Measurements from ENCODE around the gene RSPO3.

The RSPO3 gene

GRCh38 chr6:127083963-127084310 is 34.5 kb upstream of the RSPO3 start:
- no peaks in the 10 kb centered on the region for H3K9me3 ChIP-seq (ENCODE audit: low read length)
- H3K9ac ChIP-seq (ENCODE audit: low read length): no peak overlapping the region
- no peaks in the 10 kb centered on the region for H3K79me2 ChIP-seq (ENCODE audit: insufficient read depth, low read length)
- no peaks in the 10 kb centered on the region for H3K4me1 ChIP-seq (ENCODE audit: insufficient read depth, low read length, severe bottlenecking)
- H3F3A ChIP-seq (ENCODE audit: insufficient read depth, low read length): no peaks in the 10 kb centered on the region
- H3K9me2 ChIP-seq (ENCODE audit: low read depth, low read length): no peaks in the 10 kb centered on the region
- H3K36me3 ChIP-seq (ENCODE audit: insufficient read depth, low read length): no peaks in the 10 kb centered on the region
- no peak overlapping the region for H3K27ac ChIP-seq (ENCODE audit: low read depth, low read length, poor library complexity, severe bottlenecking)
- H4K20me1 ChIP-seq (ENCODE audit: insufficient read depth, low read length): no peaks in the 10 kb centered on the region
- H3K4me2 ChIP-seq (ENCODE audit: low read length): no peak overlapping the region
- TF ChIP-seq EZH2 (IDR thresholded peaks at IDR 0.05; ENCODE audit: borderline replicate concordance, low read length) (no peak), CTCF (IDR thresholded peaks at IDR 0.05; ENCODE audit: low read length) (no peak)
- no peak overlapping the region for H3K4me3 ChIP-seq (ENCODE audit: low read depth, low read length, poor library complexity, severe bottlenecking)
- no peaks in the 10 kb centered on the region for H3K27me3 ChIP-seq (ENCODE audit: insufficient read depth, low read length)
- no peak overlapping the region for H2AFZ ChIP-seq (ENCODE audit: low read length)

DNA sequence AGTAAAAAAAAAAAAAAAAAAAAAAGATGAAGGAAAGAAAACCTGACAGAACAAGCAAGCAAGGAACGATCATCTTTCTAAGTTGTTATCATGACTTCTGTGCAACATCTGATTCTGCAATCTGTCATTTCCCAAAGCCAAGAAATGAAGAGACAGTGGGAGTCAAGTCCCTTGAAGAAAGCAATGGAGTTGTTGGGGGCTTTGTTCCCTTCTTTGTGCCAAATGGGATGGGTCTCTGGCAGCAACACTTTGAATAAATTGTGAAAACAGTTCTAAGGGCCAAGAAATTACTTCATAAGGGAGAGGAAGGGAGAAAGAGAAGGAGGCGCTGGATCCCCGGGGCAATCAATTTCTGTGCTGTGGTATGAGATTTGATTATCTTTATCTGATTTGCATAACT is 33.3 kb upstream of the RSPO3 start:
- Histone ChIP-seq H3K4me2 (ENCODE audit: low read length) (no peak overlapping the region), H3K4me3 (ENCODE audit: low read depth, low read length, poor library complexity, severe bottlenecking) (no peak overlapping the region), H3F3A (ENCODE audit: insufficient read depth, low read length) (no peaks in the 10 kb centered on the region), H4K20me1 (ENCODE audit: insufficient read depth, low read length) (no peaks in the 10 kb centered on the region), H3K9me2 (ENCODE audit: low read depth, low read length) (no peaks in the 10 kb centered on the region), H3K27me3 (ENCODE audit: insufficient read depth, low read length) (no peaks in the 10 kb centered on the region), H3K36me3 (ENCODE audit: insufficient read depth, low read length) (no peaks in the 10 kb centered on the region), H2AFZ (ENCODE audit: low read length) (no peak overlapping the region), H3K9ac (ENCODE audit: low read length) (no peak overlapping the region), H3K4me1 (ENCODE audit: insufficient read depth, low read length, severe bottlenecking) (no peaks in the 10 kb centered on the region), H3K79me2 (ENCODE audit: insufficient read depth, low read length) (no peaks in the 10 kb centered on the region), H3K27ac (ENCODE audit: low read depth, low read length, poor library complexity, severe bottlenecking) (no peak overlapping the region), H3K9me3 (ENCODE audit: low read length) (no peaks in the 10 kb centered on the region)
- TF ChIP-seq CTCF (IDR thresholded peaks at IDR 0.05; ENCODE audit: low read length) (no peak), EZH2 (IDR thresholded peaks at IDR 0.05; ENCODE audit: borderline replicate concordance, low read length) (no peak)

DNA sequence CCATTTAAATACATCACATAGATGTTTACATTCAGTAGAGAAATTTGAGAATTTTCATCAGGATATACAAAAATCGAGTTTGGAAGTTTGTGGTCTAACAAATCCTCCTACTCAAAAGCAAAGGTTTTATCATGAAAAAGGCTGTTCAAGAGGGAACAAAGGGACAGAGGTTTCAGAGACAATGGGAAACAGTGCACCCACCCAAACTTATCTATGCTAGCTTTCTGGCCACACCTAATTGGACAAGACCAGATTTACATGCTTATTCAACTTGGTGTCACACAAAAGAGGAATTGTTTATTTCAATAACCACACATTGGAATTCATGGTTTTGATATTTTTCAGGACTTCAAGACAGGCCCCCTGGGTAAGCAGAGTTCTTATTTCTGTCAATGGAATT is 28.4 kb upstream of the RSPO3 start:
- TF ChIP-seq CTCF (IDR thresholded peaks at IDR 0.05; ENCODE audit: low read length) (no peak), EZH2 (IDR thresholded peaks at IDR 0.05; ENCODE audit: borderline replicate concordance, low read length) (no peak)
- H3F3A ChIP-seq (ENCODE audit: insufficient read depth, low read length): no peaks in the 10 kb centered on the region
- H3K9me3 ChIP-seq (ENCODE audit: low read length): no peaks in the 10 kb centered on the region
- no peak overlapping the region for H3K27ac ChIP-seq (ENCODE audit: low read depth, low read length, poor library complexity, severe bottlenecking)
- no peak overlapping the region for H3K9ac ChIP-seq (ENCODE audit: low read length)
- no peak overlapping the region for H2AFZ ChIP-seq (ENCODE audit: low read length)
- no peaks in the 10 kb centered on the region for H3K79me2 ChIP-seq (ENCODE audit: insufficient read depth, low read length)
- no peak overlapping the region for H3K4me2 ChIP-seq (ENCODE audit: low read length)
- no peaks in the 10 kb centered on the region for H3K36me3 ChIP-seq (ENCODE audit: insufficient read depth, low read length)
- no peaks in the 10 kb centered on the region for H4K20me1 ChIP-seq (ENCODE audit: insufficient read depth, low read length)
- no peaks in the 10 kb centered on the region for H3K27me3 ChIP-seq (ENCODE audit: insufficient read depth, low read length)
- H3K4me3 ChIP-seq (ENCODE audit: low read depth, low read length, poor library complexity, severe bottlenecking): no peak overlapping the region
- no peaks in the 10 kb centered on the region for H3K4me1 ChIP-seq (ENCODE audit: insufficient read depth, low read length, severe bottlenecking)
- no peaks in the 10 kb centered on the region for H3K9me2 ChIP-seq (ENCODE audit: low read depth, low read length)
